ENCODE results near the gene SPRYD4. TPM values are rescaled to one million over a fixed set of nuclear protein-coding genes. Genes with fewer than 3 reads are reported as not detected.
A peak's percentile ranks its signal among the peaks of the same experiment; 100 is the strongest.
"Not testable (repeated sequence)": the region's sequence is repeated elsewhere in the genome, so short reads cannot be mapped to it uniquely, and the experiment has no call there.

The SPRYD4 gene
- polyA plus RNA-seq, 3 donors from 2014 or later: 0.82 to 1.1 (median 1.1) TPM

- Mint-ChIP-seq H3K27me3 (ENCODE audit: low read depth in 3 of 3) (peaks cover 4 to 20% (median 11%) of the 10 kb centered on the region in 3 donors), H3K36me3 (no peaks in the 10 kb centered on the region), H3K9me3 (peaks cover 0 to 4% (median 0%) of the 10 kb centered on the region in 6 donors), H3K27ac (peak overlapping the region in 1 of 6 donors; percentile 67), H3K4me1 (peaks cover 14 to 18% of the 10 kb centered on the region in 2 donors), H3K4me3 (peak overlapping the region; percentile 84 to 94 (median 88))
- no peak for DNase-seq
These were observed 19.2 kb downstream of the SPRYD4 start for GRCh38 chr12:56487448-56488040.

- Mint-ChIP-seq H3K27me3 (ENCODE audit: low read depth in 3 of 3) (peaks cover 4 to 20% (median 11%) of the 10 kb centered on the region in 3 donors), H3K27ac (peak within 1 kb of the TSS in 4 of 6 donors; percentile 34 to 82 (median 64)), H3K9me3 (peaks cover 0 to 4% (median 0%) of the 10 kb centered on the region in 6 donors)
These were observed 19.9 kb downstream of the SPRYD4 start, which contains the start of gene GLS2 for GRCh38 chr12:56488041-56488955. Gene GLS2 (minus strand): TSS chr12:56488161. CDS start chr12:56488118, 43 bp downstream.

GRCh38 chr12:56490360-56490759 lies 22.0 kb downstream of the SPRYD4 start:
- no peak for DNase-seq
- Mint-ChIP-seq H3K27me3 (ENCODE audit: low read depth in 3 of 3) (peaks cover 4 to 20% (median 11%) of the 10 kb centered on the region in 3 donors), H3K27ac (no peak overlapping the region), H3K9me3 (peaks cover 0 to 4% (median 0%) of the 10 kb centered on the region in 6 donors), H3K36me3 (no peaks in the 10 kb centered on the region), H3K4me3 (no peak overlapping the region), H3K4me1 (peaks cover 14 to 18% of the 10 kb centered on the region in 2 donors)

More at GRCh38 chr12:56488041-56488955, 19.9 kb downstream of the SPRYD4 start, which contains the start of gene GLS2:
- Mint-ChIP-seq H3K4me3 (peak within 1 kb of the TSS; percentile 84 to 94 (median 88)), H3K4me1 (peaks cover 14 to 18% of the 10 kb centered on the region in 2 donors), H3K36me3 (no peaks in the 10 kb centered on the region)
- DNase-seq: peak; percentile 70 to 74 (median 72)

- H3K4me3 Mint-ChIP-seq, H3K27ac Mint-ChIP-seq, H3K36me3 Mint-ChIP-seq, H3K9me3 Mint-ChIP-seq, H3K4me1 Mint-ChIP-seq, DNase-seq: not testable (repeated sequence)
- peaks cover 3 to 19% (median 7%) of the 10 kb centered on the region in 3 donors for H3K27me3 Mint-ChIP-seq (ENCODE audit: low read depth in 3 of 3)
These were observed 25.2 kb downstream of the SPRYD4 start for GRCh38 chr12:56493409-56494105.

GRCh38 chr12:56494106-56494415 lies 25.7 kb downstream of the SPRYD4 start:
- not testable (repeated sequence) for H3K4me3 Mint-ChIP-seq, H3K36me3 Mint-ChIP-seq, H3K27ac Mint-ChIP-seq, H3K4me1 Mint-ChIP-seq, DNase-seq, H3K9me3 Mint-ChIP-seq
- peaks cover 3 to 18% (median 6%) of the 10 kb centered on the region in 3 donors for H3K27me3 Mint-ChIP-seq (ENCODE audit: low read depth in 3 of 3)

- DNase-seq, H3K36me3 Mint-ChIP-seq, H3K27ac Mint-ChIP-seq, H3K4me3 Mint-ChIP-seq, H3K9me3 Mint-ChIP-seq, H3K4me1 Mint-ChIP-seq: not testable (repeated sequence)
- H3K27me3 Mint-ChIP-seq (ENCODE audit: low read depth in 3 of 3): peaks cover 3 to 16% (median 6%) of the 10 kb centered on the region in 3 donors
These were observed 26.1 kb downstream of the SPRYD4 start for GRCh38 chr12:56494481-56494880.

GRCh38 chr12:56496704-56497103 lies 28.3 kb downstream of the SPRYD4 start:
- H3K9me3 Mint-ChIP-seq; H3K27me3 Mint-ChIP-seq (ENCODE audit: low read depth in 3 of 3); H3K27ac Mint-ChIP-seq; H3K36me3 Mint-ChIP-seq; H3K4me1 Mint-ChIP-seq: not testable (repeated sequence)
- DNase-seq: peak in 2 of 3 donors; percentile 45 to 49
- H3K4me3 Mint-ChIP-seq: peak overlapping the region in 3 of 5 donors; percentile 38 to 60 (median 59)

GRCh38 chr12:56498126-56498902 lies 29.9 kb downstream of the SPRYD4 start:
- H3K27ac Mint-ChIP-seq, H3K4me3 Mint-ChIP-seq, H3K4me1 Mint-ChIP-seq: not testable (repeated sequence)

GRCh38 chr12:56499452-56499851 lies 31.1 kb downstream of the SPRYD4 start:
- H3K4me1 Mint-ChIP-seq; H3K36me3 Mint-ChIP-seq; H3K4me3 Mint-ChIP-seq; H3K27me3 Mint-ChIP-seq (ENCODE audit: low read depth in 3 of 3); H3K9me3 Mint-ChIP-seq; DNase-seq; H3K27ac Mint-ChIP-seq: not testable (repeated sequence)

More at GRCh38 chr12:56498126-56498902, 29.9 kb downstream of the SPRYD4 start:
- not testable (repeated sequence) for H3K9me3 Mint-ChIP-seq; H3K36me3 Mint-ChIP-seq; H3K27me3 Mint-ChIP-seq (ENCODE audit: low read depth in 3 of 3); DNase-seq

GRCh38 chr12:56499879-56500278 lies 31.5 kb downstream of the SPRYD4 start:
- not testable (repeated sequence) for H3K36me3 Mint-ChIP-seq; H3K27me3 Mint-ChIP-seq (ENCODE audit: low read depth in 3 of 3); H3K9me3 Mint-ChIP-seq; H3K4me3 Mint-ChIP-seq; DNase-seq; H3K27ac Mint-ChIP-seq; H3K4me1 Mint-ChIP-seq

- Mint-ChIP-seq H3K27ac (no peak overlapping the region), H3K27me3 (ENCODE audit: low read depth in 3 of 3) (peaks cover 0 to 4% (median 3%) of the 10 kb centered on the region in 3 donors), H3K9me3 (no peaks in the 10 kb centered on the region), H3K4me1 (peaks cover 4% of the 10 kb centered on the region in 2 donors), H3K36me3 (no peaks in the 10 kb centered on the region), H3K4me3 (no peak overlapping the region)
- no peak for DNase-seq
These were observed 42.4 kb downstream of the SPRYD4 start for GRCh38 chr12:56510786-56511185.

- not testable (repeated sequence) for H3K36me3 Mint-ChIP-seq; H3K27me3 Mint-ChIP-seq (ENCODE audit: low read depth in 3 of 3); H3K27ac Mint-ChIP-seq; DNase-seq; H3K4me3 Mint-ChIP-seq; H3K4me1 Mint-ChIP-seq; H3K9me3 Mint-ChIP-seq
These were observed 45.6 kb downstream of the SPRYD4 start for GRCh38 chr12:56514014-56514318.

- Mint-ChIP-seq H3K27ac (no peak overlapping the region), H3K27me3 (ENCODE audit: low read depth in 3 of 3) (peaks cover 0 to 8% (median 5%) of the 10 kb centered on the region in 3 donors), H3K9me3 (no peaks in the 10 kb centered on the region), H3K4me1 (peaks cover 28 to 32% of the 10 kb centered on the region in 2 donors), H3K36me3 (no peaks in the 10 kb centered on the region), H3K4me3 (no peak overlapping the region)
- no peak for DNase-seq
These were observed 49.5 kb downstream of the SPRYD4 start for GRCh38 chr12:56517854-56518253.

All from immature natural killer cell (primary cell).